Aorta (tissue), 5 donors: Measurements from ENCODE around the gene SCGB3A1. TPM values are rescaled to one million over a fixed set of nuclear protein-coding genes. Genes with fewer than 3 reads are reported as not detected.

Experiments used
- ATAC-seq: fragments of 200-7000 bp; cut with Tn5 transposase; one replicate; pipeline ENCODE4 v1.9.1; 2022; ENCODE audit warnings: moderate library complexity; ENCODE audit not compliant: low FRiP score
- DNase-seq, 2 donors: peaks; one replicate each; pipeline ENCODE4 v3.0.0-alpha.2; 2020
- H3K27ac ChIP-seq, 2 donors: one replicate each; pipeline ENCODE4 v1.5.1; 2013; ENCODE audit warnings: low read length in 2 of 2, mild to moderate bottlenecking in 2 of 2, moderate library complexity in 2 of 2, control low read depth in 1 of 2, inconsistent platforms in 1 of 2, low read depth in 1 of 2
- H3K27me3 ChIP-seq, 2 donors: one replicate each; pipeline ENCODE4 v1.6.1; 2013; ENCODE audit warnings: control low read depth in 1 of 2, low read length in 1 of 2, mild to moderate bottlenecking in 1 of 2, moderate library complexity in 1 of 2; ENCODE audit not compliant: insufficient read depth in 2 of 2, control insufficient read depth in 1 of 2
- H3K36me3 ChIP-seq, 2 donors: one replicate each; pipeline ENCODE4 v1.6.1; 2013; ENCODE audit warnings: control low read depth in 1 of 2, low read length in 1 of 2, mild to moderate bottlenecking in 1 of 2; ENCODE audit not compliant: insufficient read depth in 2 of 2, control insufficient read depth in 1 of 2
- H3K4me1 ChIP-seq, 2 donors: one replicate each; pipeline ENCODE4 v1.6.1; 2013; ENCODE audit warnings: low read length in 2 of 2, control low read depth in 1 of 2, mild to moderate bottlenecking in 1 of 2, moderate library complexity in 1 of 2; ENCODE audit not compliant: insufficient read depth in 2 of 2, control insufficient read depth in 1 of 2
- H3K4me3 ChIP-seq, 2 donors: one replicate each; pipeline ENCODE4 v1.5.1; 2013; ENCODE audit warnings: low read length in 2 of 2, control low read depth in 1 of 2, mild to moderate bottlenecking in 1 of 2
- H3K9me3 ChIP-seq: one replicate; pipeline ENCODE4 v1.6.1; 2013; ENCODE audit warnings: mild to moderate bottlenecking, low read length; ENCODE audit not compliant: control insufficient read depth
- WGBS, 2 donors: extraction: QIAGEN DNeasy Blood & Tissue Kit; methylation state at CpG; one replicate each; pipeline ENCODE4 v1.1.7; 2013; 5-methylcytosine and 5-hydroxymethylcytosine counted together
- intact Hi-C, 2 donors: fragments of 100-400 bp; cut with DNase I; formaldehyde crosslinking; loops; one replicate each; pipeline versions ENCODE4 v1.14.2 to v1.15.0; 2022
- polyA plus RNA-seq, 2 donors: library from polyadenylated mRNA; stranded (reverse); fragments of 200-250 nt; gene quantifications; one replicate each; pipeline ENCODE4 v1.2.3, GENCODE V29; 2013
- total RNA-seq, 2 donors: library from RNA; stranded (reverse); fragmentation: NEBNext Ultra II Directional; extraction: Animal tissue kit (Norgen Biotek cat#: 25700); gene quantifications; one replicate each; pipeline ENCODE4 v1.2.1, GENCODE V29; 2021
- donor health status: healthy with polysubstance abuse.
- donor health status: Bipolar disorder and iron deficiency.
- donor health status: DM: no; HTN: no; CAD: no.
- donor health status: DM: no; HTN: no; CAD: no.
- donor health status: DM: yes; HTN: yes; CAD: no.

The SCGB3A1 gene
- total and polyA plus RNA-seq, 4 donors: 2.0 TPM; not detected in 3

- Histone ChIP-seq H3K27me3 (no peaks in the 10 kb centered on the region), H3K27ac (no peak overlapping the region), H3K36me3 (no peaks in the 10 kb centered on the region), H3K9me3 (no peaks in the 10 kb centered on the region), H3K4me3 (no peak overlapping the region), H3K4me1 (no peaks in the 10 kb centered on the region)
- WGBS, 2 donors: 88 to 89% methylated on average over 26 of the region's 26 CpGs
- ATAC-seq: no peak
- DNase-seq: peak in 1 of 2 donors; percentile 28
- intact Hi-C loops: no loop called here
Measured at GRCh38 chr5:180608572-180609310, 17.4 kb upstream of the SCGB3A1 start.

- WGBS, 2 donors: 55 to 57% methylated on average over 18 of the region's 18 CpGs
- no peak overlapping the region for H3K27ac ChIP-seq
- H3K9me3 ChIP-seq: no peaks in the 10 kb centered on the region
- H3K27me3 ChIP-seq: no peaks in the 10 kb centered on the region
- no peaks in the 10 kb centered on the region for H3K36me3 ChIP-seq
- intact Hi-C loops: no loop called here
- peak in 1 of 2 donors; percentile 9 for DNase-seq
- no peaks in the 10 kb centered on the region for H3K4me1 ChIP-seq
- no peak overlapping the region for H3K4me3 ChIP-seq
- no peak for ATAC-seq
Measured at GRCh38 chr5:180607861-180608571, 16.7 kb upstream of the SCGB3A1 start.

- H3K9me3 ChIP-seq: no peaks in the 10 kb centered on the region
- H3K36me3 ChIP-seq: no peaks in the 10 kb centered on the region
- ATAC-seq (no peak), DNase-seq (peak; percentile 26 to 54)
- WGBS, 2 donors: 79 to 82% methylated on average over 21 of the region's 21 CpGs
- intact Hi-C loops: no loop called here
- no peaks in the 10 kb centered on the region for H3K4me1 ChIP-seq
- H3K27ac ChIP-seq: no peak overlapping the region
- no peak overlapping the region for H3K4me3 ChIP-seq
- H3K27me3 ChIP-seq: no peaks in the 10 kb centered on the region
Measured at GRCh38 chr5:180606215-180606785, 15.0 kb upstream of the SCGB3A1 start.

- Histone ChIP-seq H3K9me3 (no peaks in the 10 kb centered on the region), H3K4me3 (no peak overlapping the region), H3K36me3 (no peaks in the 10 kb centered on the region), H3K4me1 (no peaks in the 10 kb centered on the region), H3K27me3 (no peaks in the 10 kb centered on the region), H3K27ac (no peak overlapping the region)
- no peak for ATAC-seq
- DNase-seq: peak; percentile 55 to 62
- intact Hi-C loops: no loop called here
- 54 to 58% methylated on average over 11 of the region's 11 CpGs for WGBS, 2 donors
Measured at GRCh38 chr5:180605554-180606214, 14.4 kb upstream of the SCGB3A1 start.

GRCh38 chr5:180604271-180604670, 13.0 kb upstream of the SCGB3A1 start:
- DNase-seq (peak; percentile 29 to 67), ATAC-seq (no peak)
- intact Hi-C loops: no loop called here
- H3K27ac ChIP-seq: no peak overlapping the region
- H3K4me1 ChIP-seq: no peaks in the 10 kb centered on the region
- H3K27me3 ChIP-seq: no peaks in the 10 kb centered on the region
- H3K9me3 ChIP-seq: no peaks in the 10 kb centered on the region
- no peaks in the 10 kb centered on the region for H3K36me3 ChIP-seq
- 84% methylated on average over 13 of the region's 13 CpGs for WGBS, 2 donors
- H3K4me3 ChIP-seq: no peak overlapping the region

GRCh38 chr5:180603076-180603594, 11.8 kb upstream of the SCGB3A1 start:
- 93% methylated on average over 19 of the region's 19 CpGs for WGBS, 2 donors
- no peaks in the 10 kb centered on the region for H3K27me3 ChIP-seq
- intact Hi-C loops: no loop called here
- DNase-seq (peak; percentile 32 to 62), ATAC-seq (no peak)
- H3K36me3 ChIP-seq: no peaks in the 10 kb centered on the region
- H3K27ac ChIP-seq: no peak overlapping the region
- no peak overlapping the region for H3K4me3 ChIP-seq
- no peaks in the 10 kb centered on the region for H3K9me3 ChIP-seq
- H3K4me1 ChIP-seq: no peaks in the 10 kb centered on the region

- DNase-seq (no peak), ATAC-seq (no peak)
- Histone ChIP-seq H3K4me3 (no peak overlapping the region), H3K27me3 (no peaks in the 10 kb centered on the region), H3K27ac (no peak overlapping the region), H3K36me3 (no peaks in the 10 kb centered on the region), H3K9me3 (no peaks in the 10 kb centered on the region), H3K4me1 (no peaks in the 10 kb centered on the region)
- intact Hi-C loops: no loop called here
- WGBS, 2 donors: 68 to 69% methylated on average over 15 of the region's 15 CpGs
Measured at GRCh38 chr5:180602481-180603075, 11.3 kb upstream of the SCGB3A1 start.
